GM18507 (cell line): ENCODE data around the gene PRKN.

Experiments
- DNase-seq: peaks from one replicate; pipeline ENCODE4 v3.0.0; 2011; ENCODE audit warnings: low read depth; ENCODE audit not compliant: insufficient read length; ENCODE audit errors: extremely low spot score
- FAIRE-seq: peaks from 2 replicates; lab custom pipeline; 2011; peaks lifted over from hg19 to GRCh38; lab: Jason Lieb, UNC

PRKN gene

DNA sequence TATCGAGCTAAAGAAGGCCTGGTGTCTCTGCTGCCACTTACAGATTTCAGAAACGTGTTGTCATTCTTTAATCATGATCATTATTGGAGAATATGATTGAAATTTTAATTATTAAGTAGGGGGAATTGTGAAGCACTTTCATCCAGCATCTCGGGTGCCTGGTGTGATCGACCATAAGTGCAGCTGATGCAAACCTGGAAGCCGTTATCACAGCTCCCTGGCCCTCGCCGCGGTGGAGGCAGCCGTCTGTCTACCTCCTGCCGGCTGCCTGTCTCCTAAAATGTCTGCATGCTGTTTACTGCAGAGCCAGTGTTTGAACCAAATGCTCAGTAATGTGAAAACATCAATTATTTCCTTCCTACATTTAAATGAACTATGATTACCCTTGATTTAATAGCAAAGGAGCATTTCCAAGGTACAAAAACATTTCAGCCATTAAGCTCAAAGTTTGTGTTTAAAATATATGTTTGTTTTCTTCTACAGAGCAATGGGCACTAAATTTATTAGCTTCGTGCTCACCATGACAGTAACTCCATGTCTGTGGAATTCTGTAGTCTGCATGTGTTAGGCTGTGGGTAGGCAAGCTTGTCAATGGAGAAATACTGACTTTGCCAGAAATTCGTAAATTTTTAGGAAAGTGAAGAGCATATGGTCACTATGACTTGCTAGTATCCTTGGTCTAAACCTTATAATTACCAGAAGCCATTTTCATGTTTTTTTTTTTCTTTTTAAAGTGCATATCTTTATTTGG, 1269.2 kb downstream of the PRKN start:
- FAIRE-seq (no peak), DNase-seq (no peak)

DNA sequence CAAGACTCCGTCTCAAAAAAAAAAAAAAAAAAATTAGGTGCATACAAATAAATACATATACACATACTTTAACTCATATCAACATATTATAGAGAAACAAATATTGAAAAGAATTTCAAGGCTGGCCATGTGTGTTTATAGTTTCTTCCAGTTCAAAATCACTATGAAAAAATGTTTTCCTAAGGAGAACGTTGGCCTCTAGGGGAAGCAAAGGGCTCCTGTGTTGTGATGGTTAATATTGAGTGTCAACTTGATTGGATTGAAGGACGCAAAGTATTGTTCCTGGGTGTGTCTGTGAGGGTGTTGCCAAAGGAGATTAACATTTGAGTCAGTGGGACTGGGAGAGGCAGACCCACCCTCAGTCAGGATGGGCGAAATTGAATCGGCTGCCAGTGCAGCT, 1271.7 kb downstream of the PRKN start:
- DNase-seq: no peak
- FAIRE-seq: no peak

DNA sequence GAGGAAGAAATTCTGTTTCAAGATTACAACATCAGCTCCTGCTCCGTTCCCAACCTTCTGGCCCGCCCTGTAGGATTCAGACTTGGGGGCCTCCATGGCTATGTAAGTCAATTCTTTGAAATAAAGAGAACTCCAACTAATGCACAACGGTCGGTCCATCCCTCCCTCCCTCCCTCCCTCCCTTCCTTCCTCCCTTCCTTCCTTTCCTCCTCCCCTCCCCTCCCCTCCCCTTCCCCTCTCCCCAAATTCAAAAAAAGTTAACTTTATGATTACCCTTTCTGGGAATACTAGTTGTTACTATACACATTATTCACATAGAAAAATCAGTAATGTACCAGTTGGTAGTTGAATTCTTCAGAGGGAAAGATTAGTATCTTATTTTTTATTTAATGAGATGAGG, 1274.0 kb downstream of the PRKN start:
- DNase-seq (no peak), FAIRE-seq (no peak)

DNA sequence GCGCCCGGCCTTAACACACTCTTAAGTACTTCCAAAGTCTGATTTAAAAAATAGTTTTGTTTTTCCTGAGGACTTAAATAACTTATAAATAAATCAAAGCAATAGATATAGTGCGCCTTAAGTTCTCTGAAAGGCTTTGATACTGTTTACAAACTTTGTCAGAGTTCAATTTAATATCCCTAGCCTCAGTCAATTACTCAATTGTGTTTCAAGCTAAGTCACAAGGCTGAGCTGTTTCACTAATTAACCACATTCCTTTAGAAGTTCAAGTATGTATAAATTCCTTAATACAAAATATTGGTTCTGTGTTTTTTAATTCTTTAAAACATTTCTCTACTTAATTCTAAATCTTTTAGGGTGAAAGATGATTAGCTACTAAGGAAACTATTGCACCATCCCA, 1275.3 kb downstream of the PRKN start:
- no peak for DNase-seq
- FAIRE-seq: no peak

DNA sequence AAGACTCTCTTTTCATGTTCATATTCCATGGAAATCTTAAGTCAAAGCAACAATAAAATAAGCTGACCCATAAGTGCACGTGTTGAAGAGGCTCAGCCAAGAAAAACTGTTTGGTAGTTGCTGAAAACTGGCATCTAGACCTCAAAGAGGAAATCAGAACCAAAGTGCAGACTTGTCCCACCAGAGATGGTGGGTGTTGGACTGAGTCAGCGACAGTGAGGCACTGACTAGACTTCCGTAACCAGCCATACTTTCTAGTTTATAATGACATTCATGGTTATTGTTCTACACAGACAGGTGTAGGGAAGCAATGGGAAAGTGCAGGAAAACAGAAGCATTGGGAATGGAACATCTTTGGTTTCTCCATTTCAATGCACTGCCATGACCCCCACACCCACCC, 1278.0 kb downstream of the PRKN start:
- DNase-seq: no peak
- no peak for FAIRE-seq

DNA sequence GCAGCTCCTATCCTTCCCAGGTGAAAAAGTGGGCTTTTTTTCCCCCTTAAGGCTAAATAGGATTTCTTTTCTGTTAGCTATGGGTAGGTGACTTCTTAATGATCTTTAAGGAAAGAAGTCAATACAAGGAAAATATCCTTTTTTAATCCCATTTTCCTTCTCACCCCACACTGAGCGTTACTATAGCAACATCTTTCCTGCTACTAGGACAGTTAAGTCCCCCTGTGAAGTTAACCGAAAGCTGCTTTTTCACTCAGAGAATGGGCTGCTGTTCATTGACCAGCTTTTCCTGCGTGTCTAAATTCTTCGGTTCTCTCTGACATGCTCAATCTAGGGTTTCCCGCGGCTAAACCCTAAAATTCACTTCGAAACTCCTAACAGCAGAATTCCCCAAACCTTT, 1280.6 kb downstream of the PRKN start:
- no peak for DNase-seq
- FAIRE-seq: no peak

DNA sequence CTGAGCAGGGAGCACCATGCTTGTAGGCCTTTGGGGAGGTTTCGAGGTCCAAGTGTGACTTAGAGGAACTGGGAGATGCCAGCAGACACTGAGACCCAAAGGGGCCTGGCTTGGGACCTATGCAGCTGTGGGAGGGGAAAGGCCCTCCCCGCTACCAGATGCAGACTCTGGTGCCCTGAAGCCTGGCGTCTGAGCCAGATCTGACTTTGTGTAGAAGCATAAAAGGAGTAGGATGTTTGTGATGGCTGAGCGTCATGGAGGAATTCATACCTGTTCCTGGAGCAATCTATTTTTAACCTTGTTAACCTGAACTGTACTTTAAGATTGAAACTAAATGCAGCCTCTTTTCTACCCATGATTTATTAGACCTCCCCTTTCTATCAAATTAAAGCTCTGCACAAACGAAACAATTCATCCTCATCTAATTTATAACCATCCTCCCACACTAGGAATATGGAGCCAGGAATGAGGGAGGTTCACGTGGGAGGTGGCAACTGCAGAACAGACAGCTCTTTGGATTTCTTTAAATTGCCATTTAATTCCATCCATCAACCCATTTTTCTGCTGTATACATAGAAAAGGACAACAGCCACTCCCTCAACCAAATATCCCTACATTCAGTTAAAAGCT, 1281.2 kb downstream of the PRKN start:
- FAIRE-seq (no peak), DNase-seq (no peak)

DNA sequence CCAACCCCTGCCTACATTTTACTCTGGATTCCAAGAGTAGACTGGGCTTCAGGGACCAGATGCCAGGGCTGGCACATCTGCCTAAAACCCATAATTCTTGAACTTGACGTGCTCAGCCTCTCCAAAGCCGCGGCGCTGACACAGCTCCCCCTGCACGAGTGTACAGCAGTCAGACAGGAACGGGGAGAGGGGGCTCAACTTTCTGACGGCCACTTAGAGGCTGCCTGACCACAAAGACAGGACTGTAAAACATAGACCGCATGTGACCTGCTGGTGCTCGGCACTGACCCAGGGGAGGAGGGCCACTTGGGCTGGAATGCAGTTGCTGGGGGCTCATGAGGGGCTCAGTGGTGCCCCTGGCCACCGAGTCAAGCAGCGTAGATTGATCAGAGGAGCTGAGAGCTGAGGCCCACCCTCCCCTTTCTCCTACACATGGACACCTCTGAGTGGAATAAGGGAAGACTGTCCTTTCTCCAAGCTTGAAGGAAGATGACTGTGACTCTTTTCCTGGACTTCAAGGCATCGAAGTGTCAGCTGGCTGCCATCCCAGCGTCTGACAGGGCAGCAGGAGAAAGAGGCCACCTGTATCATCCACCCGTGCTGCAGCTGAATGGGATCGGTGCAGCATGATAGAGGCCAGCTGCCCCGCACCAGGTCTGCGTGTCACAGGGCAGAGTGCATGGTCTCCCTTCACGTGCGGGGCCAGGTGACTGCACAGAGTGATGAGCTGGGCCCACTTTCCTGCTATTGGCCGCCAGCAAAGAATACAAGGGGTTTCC, 1282.4 kb downstream of the PRKN start:
- no peak for FAIRE-seq
- no peak for DNase-seq

DNA sequence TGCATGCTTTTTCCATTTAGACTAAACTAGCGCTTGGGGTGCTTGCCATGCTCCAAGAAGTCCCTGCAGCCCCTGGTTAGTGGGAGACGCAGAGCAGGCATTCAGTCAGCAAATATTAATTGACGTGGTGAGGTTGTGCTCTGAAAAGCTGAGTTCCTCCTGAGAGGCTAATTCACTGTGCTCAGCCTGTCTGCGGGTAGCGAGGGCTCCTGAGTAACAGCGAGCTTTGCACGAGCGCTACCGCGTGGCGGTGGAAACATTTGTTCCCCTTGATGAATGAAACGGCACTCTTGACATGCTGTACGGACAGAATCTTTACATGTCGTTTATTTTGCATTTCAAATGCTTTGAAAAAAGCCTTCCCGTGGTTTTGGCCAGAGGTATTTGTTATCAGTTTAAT, 1283.1 kb downstream of the PRKN start:
- DNase-seq: no peak
- no peak for FAIRE-seq

DNA sequence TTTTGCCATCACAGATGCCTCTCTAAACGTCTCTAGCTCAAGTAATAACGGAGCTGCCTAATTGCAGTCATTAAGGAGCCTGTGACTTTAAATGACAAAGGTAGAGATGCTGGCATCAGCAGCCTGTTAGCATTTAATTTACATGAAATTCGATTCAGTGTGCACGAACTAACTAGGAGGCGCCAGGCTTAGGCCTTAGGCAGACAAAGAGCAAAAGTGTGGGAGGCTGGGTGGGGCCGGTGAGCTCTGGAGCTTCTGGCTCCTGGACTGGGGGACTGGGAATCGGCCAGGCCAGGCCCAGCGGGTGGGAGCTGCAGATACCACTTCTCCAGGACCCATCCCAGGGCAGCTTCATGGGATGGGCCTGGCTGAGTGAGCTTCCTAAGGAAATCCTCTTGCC, 1283.7 kb downstream of the PRKN start:
- FAIRE-seq (no peak), DNase-seq (no peak)

DNA sequence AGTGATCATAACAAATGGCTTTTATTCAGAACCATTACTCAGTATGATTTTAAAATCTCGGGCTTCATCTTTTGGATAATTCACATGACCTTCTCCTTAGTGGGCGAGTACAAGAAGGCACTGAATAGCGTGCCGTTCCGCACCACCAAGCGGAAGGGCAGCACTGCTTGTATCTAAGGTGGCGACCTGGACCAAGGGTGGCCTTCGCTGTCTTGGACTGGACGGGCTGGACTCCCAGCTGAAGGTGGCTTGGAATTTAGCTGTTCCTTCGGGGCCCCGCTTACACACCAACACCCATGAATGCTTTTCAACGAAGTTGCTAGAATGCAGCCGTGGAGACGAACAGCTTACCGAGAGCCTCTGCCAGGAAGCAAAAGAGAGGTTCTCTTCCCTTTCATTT, 1285.1 kb downstream of the PRKN start:
- DNase-seq (no peak), FAIRE-seq (no peak)

DNA sequence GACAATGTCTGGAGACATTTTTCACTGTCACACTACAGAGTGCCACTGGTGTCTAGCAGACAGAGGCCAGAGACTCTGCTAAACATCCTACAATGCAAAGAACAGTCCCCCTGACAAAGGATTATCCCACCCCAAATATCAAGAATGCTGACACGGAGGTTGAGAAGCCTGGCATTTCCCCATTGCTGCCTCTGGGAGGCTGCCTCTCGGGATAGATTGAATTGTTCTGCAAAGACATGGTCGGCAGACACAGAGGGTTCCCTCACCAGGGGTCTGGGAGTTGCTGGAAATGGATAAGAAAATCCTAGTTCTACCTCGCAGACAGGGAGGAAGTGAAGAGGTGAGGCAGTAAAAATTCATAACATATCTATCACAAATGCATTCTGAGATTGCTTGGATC, 1287.3 kb downstream of the PRKN start:
- DNase-seq: no peak
- FAIRE-seq: no peak

DNA sequence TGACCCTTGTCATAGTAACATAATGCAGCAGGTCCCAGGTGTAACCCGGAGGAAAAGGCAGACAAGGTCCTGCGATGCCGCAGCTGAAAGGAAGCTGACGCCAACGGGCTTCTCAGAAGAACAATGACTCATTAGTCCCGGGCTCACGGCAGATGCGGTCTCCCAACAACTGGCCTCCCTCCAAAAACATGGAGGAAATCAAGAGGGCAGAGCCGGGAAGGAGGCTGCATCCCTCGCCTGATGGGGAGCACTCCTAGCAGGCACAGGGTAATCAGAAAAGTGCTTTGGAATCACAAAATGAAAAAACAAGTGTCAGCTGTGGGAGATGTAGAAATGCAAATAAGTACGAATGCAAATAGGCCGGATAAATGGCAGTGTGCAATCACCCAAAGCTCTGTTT, 1288.5 kb downstream of the PRKN start:
- no peak for DNase-seq
- no peak for FAIRE-seq

DNA sequence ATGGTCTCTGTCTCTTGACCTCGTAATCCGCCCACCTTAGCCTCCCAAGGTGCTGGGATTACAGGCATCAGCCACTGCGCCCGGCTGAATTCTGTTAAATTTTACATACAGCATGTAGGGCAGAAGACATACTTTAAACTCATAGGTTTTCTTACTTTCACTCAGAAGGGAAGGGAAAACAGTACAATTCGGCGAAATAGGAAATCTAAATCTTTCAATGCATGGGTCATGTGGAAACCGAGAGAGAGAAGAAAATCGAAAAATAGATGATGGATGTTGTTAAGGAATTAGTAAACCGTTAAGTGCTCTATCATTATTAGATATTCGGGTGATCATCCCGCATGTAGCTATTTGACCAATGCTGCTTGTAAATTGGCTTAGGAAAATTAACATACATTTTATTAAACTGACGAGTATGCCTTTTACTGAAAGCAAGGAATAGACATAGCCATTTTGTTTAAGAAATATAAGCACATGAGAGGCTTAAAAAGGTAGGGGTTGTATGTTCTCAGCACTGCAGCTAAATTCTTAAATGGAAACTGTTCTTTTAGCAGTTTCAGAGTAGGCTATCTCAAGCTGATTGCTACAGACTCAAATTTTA, 1289.0 kb downstream of the PRKN start:
- no peak for FAIRE-seq
- no peak for DNase-seq

DNA sequence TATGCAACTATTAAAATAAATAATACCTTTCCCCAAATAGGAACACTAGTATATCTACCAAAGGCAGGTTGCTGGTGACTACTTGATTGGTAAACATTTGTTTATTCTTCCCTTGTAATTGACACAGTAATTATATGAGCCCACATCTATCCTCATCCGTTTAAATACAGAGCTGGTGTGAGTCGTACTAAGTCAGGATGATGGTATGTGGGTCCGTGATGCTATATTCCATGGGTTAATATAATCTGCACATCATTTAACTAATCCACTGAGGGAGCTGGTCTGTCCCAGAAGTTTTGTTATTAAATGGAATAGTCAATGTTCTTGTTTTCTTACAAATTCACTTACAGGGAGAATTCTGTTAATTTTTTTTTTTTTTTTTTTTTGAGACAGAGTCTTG, 1289.7 kb downstream of the PRKN start:
- DNase-seq (no peak), FAIRE-seq (no peak)

DNA sequence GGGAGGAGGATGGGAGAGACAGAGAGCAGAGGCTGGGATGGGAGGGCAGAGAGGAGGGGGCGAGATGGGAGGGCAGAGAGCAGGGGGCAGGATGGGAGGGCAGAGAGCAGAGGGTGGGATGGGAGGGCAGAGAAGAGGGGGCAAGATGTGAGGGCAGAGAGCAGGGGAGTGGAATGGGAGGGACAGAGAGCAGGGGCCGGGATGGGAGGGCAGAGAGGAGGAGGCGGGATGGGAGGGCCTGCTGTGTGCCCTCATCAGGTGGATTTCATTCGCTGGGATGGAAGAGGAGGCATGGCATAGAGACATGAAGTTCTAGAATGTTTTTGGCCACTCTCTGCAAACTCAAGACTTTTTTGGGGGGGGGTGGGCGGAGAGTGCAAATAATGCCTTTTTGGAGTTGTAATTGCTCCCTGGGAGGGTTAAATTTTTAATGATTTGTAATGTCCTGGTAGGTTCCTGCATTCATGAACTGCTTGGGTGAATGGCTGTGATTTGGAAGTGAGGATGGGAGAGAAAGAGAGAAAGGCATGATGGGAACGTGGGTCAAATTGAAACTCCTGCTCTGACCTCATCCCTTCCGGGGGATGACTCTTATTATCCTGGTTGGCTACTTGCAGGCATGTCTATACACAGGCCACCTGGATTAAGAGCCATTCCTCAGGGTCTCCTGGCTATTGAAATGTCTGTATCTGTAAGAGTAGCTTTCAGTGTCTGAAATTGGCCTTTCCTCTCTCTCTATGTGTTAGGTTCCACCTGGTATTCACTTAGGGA, 1291.3 kb downstream of the PRKN start:
- no peak for FAIRE-seq
- no peak for DNase-seq

DNA sequence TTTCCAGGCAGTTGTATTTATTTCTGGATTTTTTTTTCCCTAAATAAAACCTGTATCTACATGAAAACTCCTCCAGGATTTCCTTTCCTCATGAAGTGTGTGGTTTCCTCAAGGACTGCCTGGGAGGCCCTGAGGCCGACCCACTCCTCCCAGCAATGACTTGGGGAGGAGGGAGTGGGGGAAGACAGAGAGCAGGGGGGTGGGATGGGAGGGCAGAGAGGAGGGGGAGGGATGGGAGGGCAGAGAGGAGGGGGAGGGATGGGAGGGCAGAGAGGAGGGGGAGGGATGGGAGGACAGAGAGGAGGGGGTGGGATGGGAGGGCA, 1291.9 kb downstream of the PRKN start:
- DNase-seq (no peak), FAIRE-seq (no peak)

DNA sequence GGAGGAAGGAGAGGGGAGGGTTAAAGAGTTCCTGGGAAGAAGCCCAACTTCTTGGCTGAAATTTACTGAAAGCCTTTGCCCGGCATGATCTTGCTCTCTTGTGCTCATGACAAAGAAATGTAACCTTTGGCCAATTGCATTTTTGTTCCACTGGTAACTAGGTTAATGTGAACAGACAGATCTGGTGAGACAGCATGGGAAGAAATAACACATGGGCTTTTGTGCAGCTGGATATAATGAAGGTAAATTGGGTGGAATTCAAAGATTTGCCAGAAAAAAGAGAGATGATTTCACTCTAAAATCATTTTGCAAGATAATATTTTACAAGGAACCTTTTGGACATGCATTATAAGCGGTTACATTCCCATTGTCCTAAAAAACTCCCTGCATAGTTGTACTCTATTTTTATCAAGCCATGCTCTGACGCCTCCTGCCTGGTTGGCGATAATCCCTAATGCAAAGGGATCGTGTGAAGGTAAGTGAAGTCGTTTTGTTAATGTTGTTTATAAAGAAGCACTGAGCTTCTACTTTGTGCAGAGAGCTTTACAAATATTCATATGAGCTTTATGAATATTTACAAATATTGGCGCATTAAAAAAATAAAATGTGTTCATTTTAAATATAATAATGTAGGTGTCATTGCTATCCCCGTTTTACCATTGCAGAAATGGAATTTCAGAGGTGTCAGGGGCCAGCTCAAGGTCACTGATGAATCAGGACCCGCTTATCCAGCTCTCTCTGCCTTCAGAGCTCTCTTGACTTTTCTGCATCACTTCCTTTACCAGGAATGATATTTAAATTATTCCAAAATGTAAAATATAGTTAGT, 1292.4 kb downstream of the PRKN start:
- FAIRE-seq (no peak), DNase-seq (no peak)

DNA sequence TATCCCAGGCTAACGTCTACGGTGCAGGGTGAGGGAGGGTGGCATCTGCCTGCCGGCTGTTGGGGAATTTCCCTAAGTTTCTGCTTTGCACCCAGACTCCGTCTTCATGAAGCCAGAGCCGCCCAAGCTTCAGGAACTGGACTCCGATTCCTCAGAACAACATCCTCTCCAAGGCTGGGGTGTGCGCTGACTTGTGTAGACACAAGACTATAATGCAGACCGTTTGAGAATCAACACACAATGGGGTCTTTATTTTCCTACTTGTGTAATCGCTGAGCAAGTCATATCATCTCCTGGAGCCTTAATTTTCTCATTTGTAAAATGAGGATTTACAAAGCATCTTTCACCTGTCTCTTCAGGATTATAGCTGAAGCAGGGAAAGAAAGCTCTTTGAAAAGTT, 1293.2 kb downstream of the PRKN start:
- DNase-seq: no peak
- no peak for FAIRE-seq
